SK-N-SH (cell line): ENCODE data around the gene EVPL. TPM values are rescaled to one million over a fixed set of nuclear protein-coding genes. Genes with fewer than 3 reads are reported as not detected.

Source experiments
- CTCF ChIA-PET: fragments of 300-600, 350-600 bp; formaldehyde crosslinking; extraction: SDS; loops from one replicate; lab custom pipeline; 2021; lab: Yijun Ruan, JAX
- POLR2A ChIA-PET: fragments of 350-600 bp; sonication (Branson Sonifier 250); formaldehyde crosslinking; extraction: SDS; loops from one replicate; lab custom pipeline; 2020; ENCODE audit warnings: antibody characterized with exemption, inconsistent platforms; lab: Yijun Ruan, JAX
- DNase-seq: peaks from one replicate; pipeline ENCODE4 v3.0.0; 2012
- H2AFZ ChIP-seq: fragments of 200-600 bp; sonication (generic); 2 replicates; pipeline ENCODE4 v1.8.1; 2016; ENCODE audit warnings: antibody characterized with exemption, mild to moderate bottlenecking, low read depth
- H3F3A ChIP-seq: fragments of 200-600 bp; sonication (generic); replicated peaks from 2 replicates; pipeline ENCODE3; 2016; ENCODE audit warnings: antibody characterized with exemption, mild to moderate bottlenecking; ENCODE audit not compliant: insufficient read depth
- H3K27ac ChIP-seq, 2 experiments: fragments of 200-500 bp in 1 of 2; fragments of 200-600 bp in 1 of 2; sonication (Bioruptor generic) in 1 of 2; sonication (generic), shearing (Covaris generic) in 1 of 2; 2 replicates each; pipeline versions ENCODE4 v1.5.1 to v1.6.1; 2014 to 2016; ENCODE audit warnings: low read depth in 2 of 2, inconsistent platforms in 1 of 2, low read length in 1 of 2, mild to moderate bottlenecking in 1 of 2, mixed read lengths in 1 of 2
- H3K27me3 ChIP-seq: fragments of 200-600 bp; sonication (generic), shearing (Covaris generic); 2 replicates; pipeline ENCODE4 v1.6.1; 2016; ENCODE audit warnings: mixed run types; ENCODE audit not compliant: insufficient read depth
- H3K36me3 ChIP-seq, 2 experiments: fragments of 200-500 bp in 1 of 2; fragments of 200-600 bp in 1 of 2; sonication (Bioruptor generic) in 1 of 2; sonication (generic) in 1 of 2; replicated peaks in 1 of 2; 2 replicates each; pipeline versions ENCODE3 to v1.5.1; 2014 to 2016; ENCODE audit warnings: low read length in 1 of 2, mild to moderate bottlenecking in 1 of 2; ENCODE audit not compliant: insufficient read depth in 2 of 2, control insufficient read depth in 1 of 2
- H3K4me1 ChIP-seq, 2 experiments: fragments of 200-500 bp in 1 of 2; fragments of 200-600 bp in 1 of 2; sonication (Bioruptor generic) in 1 of 2; sonication (generic), shearing (Covaris generic) in 1 of 2; 2 replicates each; pipeline versions ENCODE4 v1.5.1 to v1.6.1; 2014 to 2016; ENCODE audit warnings: low read depth in 1 of 2, low read length in 1 of 2, mixed run types in 1 of 2; ENCODE audit not compliant: insufficient read depth in 2 of 2, control insufficient read depth in 1 of 2
- H3K4me2 ChIP-seq: fragments of 200-600 bp; sonication (generic), shearing (Covaris generic); 2 replicates; pipeline ENCODE4 v1.6.1; 2017; ENCODE audit warnings: mixed run types
- H3K4me3 ChIP-seq, 2 experiments: fragments of 200-500 bp in 1 of 2; fragments of 200-600 bp in 1 of 2; sonication (Bioruptor generic) in 1 of 2; sonication (generic), shearing (Covaris generic) in 1 of 2; 2 replicates each; pipeline versions ENCODE4 v1.5.1 to v1.8.1; 2014 to 2016; ENCODE audit warnings: low read depth in 2 of 2, inconsistent platforms in 1 of 2, low read length in 1 of 2, mild to moderate bottlenecking in 1 of 2, mixed read lengths in 1 of 2, moderate library complexity in 1 of 2
- H3K79me2 ChIP-seq: fragments of 200-600 bp; sonication (generic); 2 replicates; pipeline ENCODE4 v1.8.1; 2017; ENCODE audit warnings: mild to moderate bottlenecking; ENCODE audit not compliant: insufficient read depth
- H3K9ac ChIP-seq: fragments of 200-600 bp; sonication (generic); 2 replicates; pipeline ENCODE4 v1.6.1; 2017; ENCODE audit warnings: mixed run types
- H3K9me2 ChIP-seq: fragments of 200-600 bp; sonication (generic); 2 replicates; pipeline ENCODE4 v1.6.1; 2017; ENCODE audit warnings: mixed run types
- H3K9me3 ChIP-seq: fragments of 200-600 bp; sonication (generic); 2 replicates; pipeline ENCODE4 v1.6.1; 2017; ENCODE audit warnings: mixed run types, mild to moderate bottlenecking, moderate library complexity
- H4K20me1 ChIP-seq: fragments of 200-600 bp; sonication (generic); 2 replicates; pipeline ENCODE4 v1.6.1; 2017; ENCODE audit warnings: mild to moderate bottlenecking, mixed run types; ENCODE audit not compliant: insufficient read depth
- CHD2 ChIP-seq: fragments of 150-350 bp; IDR thresholded peaks from 2 replicates; pipeline ENCODE4 v1.6.1; 2018; ENCODE audit warnings: low read length; ENCODE audit not compliant: partially characterized antibody
- CTCF ChIP-seq: fragments of 200-600 bp; sonication (generic); IDR thresholded peaks from 2 replicates; pipeline ENCODE4 v1.6.1; 2017; ENCODE audit warnings: antibody characterized with exemption, mild to moderate bottlenecking, moderate library complexity
- ELF1 ChIP-seq: IDR thresholded peaks from 2 replicates; pipeline ENCODE4 v1.4.0; 2012
- EP300 ChIP-seq, 2 experiments: IDR thresholded peaks; 2 replicates each; pipeline versions ENCODE4 v1.4.0 to v1.6.1; 2012; ENCODE audit warnings: borderline replicate concordance in 1 of 2, low read depth in 1 of 2, low read length in 1 of 2
- FOXJ3 ChIP-seq: sonication (generic); formaldehyde crosslinking; IDR thresholded peaks from 2 replicates; pipeline ENCODE4 v1.5.1; 2020; ENCODE audit warnings: mild to moderate bottlenecking, missing genetic modification reagents
- GABPA ChIP-seq: IDR thresholded peaks from 2 replicates; pipeline ENCODE4 v1.4.0; 2012; ENCODE audit warnings: low read depth, mild to moderate bottlenecking
- IRF3 ChIP-seq: fragments of 150-350 bp; IDR thresholded peaks from 2 replicates; pipeline ENCODE4 v1.6.1; 2016; ENCODE audit warnings: mild to moderate bottlenecking, low read depth, low read length
- JUND ChIP-seq: IDR thresholded peaks from 2 replicates; pipeline ENCODE4 v1.4.0; 2012
- MAX ChIP-seq: IDR thresholded peaks from 2 replicates; pipeline ENCODE4 v1.4.0; 2012; ENCODE audit warnings: low read depth
- MXI1 ChIP-seq: IDR thresholded peaks from 2 replicates; pipeline ENCODE4 v1.6.1; 2012; ENCODE audit warnings: mild to moderate bottlenecking, low read depth, low read length, improper control_type of control experiment
- NFIC ChIP-seq: IDR thresholded peaks from 2 replicates; pipeline ENCODE4 v1.4.0; 2012; ENCODE audit warnings: borderline replicate concordance
- NRF1 ChIP-seq: IDR thresholded peaks from 2 replicates; pipeline ENCODE4 v1.6.1; 2012; ENCODE audit warnings: low read depth, mild to moderate bottlenecking, low read length
- PBX3 ChIP-seq: IDR thresholded peaks from 2 replicates; pipeline ENCODE4; 2012
- POLR2AphosphoS5 ChIP-seq: IDR thresholded peaks from 2 replicates; pipeline ENCODE4 v1.6.1; 2012; ENCODE audit warnings: low read depth, low read length
- RAD21 ChIP-seq: IDR thresholded peaks from 2 replicates; pipeline ENCODE4 v1.6.1; 2012; ENCODE audit warnings: mild to moderate bottlenecking, low read length
- REST ChIP-seq: IDR thresholded peaks from 2 replicates; pipeline ENCODE4 v1.6.1; 2012; ENCODE audit warnings: mild to moderate bottlenecking, low read depth, low read length, moderate library complexity
- RXRA ChIP-seq: IDR thresholded peaks from 2 replicates; pipeline ENCODE4 v1.4.0; 2012; ENCODE audit warnings: low read depth, mild to moderate bottlenecking, borderline replicate concordance
- SIN3A ChIP-seq: IDR thresholded peaks from 2 replicates; pipeline ENCODE4 v1.6.1; 2012; ENCODE audit warnings: low read depth, mild to moderate bottlenecking, low read length, moderate library complexity, borderline replicate concordance
- TCF12 ChIP-seq: IDR thresholded peaks from 2 replicates; pipeline ENCODE4 v1.4.0; 2012
- USF1 ChIP-seq: IDR thresholded peaks from 2 replicates; pipeline ENCODE4 v1.4.0; 2012; ENCODE audit warnings: low read depth, borderline replicate concordance
- USF2 ChIP-seq: fragments of 150-350 bp; IDR thresholded peaks from 2 replicates; pipeline ENCODE4 v1.6.1; 2017; ENCODE audit warnings: antibody characterized with exemption, low read length, low read depth, borderline replicate concordance
- YY1 ChIP-seq: IDR thresholded peaks from 2 replicates; pipeline ENCODE4 v1.4.0; 2012; ENCODE audit warnings: low read depth, mild to moderate bottlenecking
- WGBS: methylation state at CpG from one replicate; pipeline ENCODE4 v1.1.6; 2017; ENCODE audit warnings: low lambda C conversion rate; 5-methylcytosine and 5-hydroxymethylcytosine counted together
- polyA plus RNA-seq, 3 experiments: library from polyadenylated mRNA; depleted of rRNA; stranded (reverse); fragments of >200 nt; gene quantifications; 2 replicates each; pipeline ENCODE4 v1.2.3, GENCODE V29; 2012

EVPL gene
- polyA plus RNA-seq, 1 of the 3 experiments (the other 2 are of a cell fraction), result 0.23 TPM

GRCh38 chr17:75978938-75979704 lies 48.0 kb downstream of the EVPL start, which contains the start of the genes ACOX1 and TEN1:
ACOX1 (minus strand) TSS chr17:75979166; CDS start chr17:75979073, 93 bp downstream.
TEN1 (plus strand) TSS chr17:75979240; CDS start chr17:75986193, 6,953 bp downstream.
- H3K27me3 ChIP-seq, result no peaks in the 10 kb centered on the region
- DNase-seq, result peak; percentile 97
- ChIA-PET POLR2A (interaction anchor here (0.6 to 1.7 kb wide), 7 partner anchors 10 to 106 kb away, joined by 3 to 6 read pairs (median 3); partner anchors contain the start of genes FBF1 and TRIM65), CTCF (interaction anchor here (0.8 to 1.8 kb wide), 12 partner anchors 9 to 406 kb away, joined by 3 to 6 read pairs (median 4); partner anchors contain the start of genes CDK3, MRPL38, TRIM47 and WBP2)
- no peaks in the 10 kb centered on the region for H3K9me3 ChIP-seq
- H3F3A ChIP-seq, result peaks cover 45% of the 10 kb centered on the region
- H3K4me1 ChIP-seq, result peaks cover 0 to 20% of the 10 kb centered on the region in 2 experiments; a peak in 3 of 4 replicates
- under 1% methylated on average over 48 of the region's 72 CpGs for WGBS
- peak within 1 kb of the TSS; percentile 68 to 87 for H3K4me3 ChIP-seq
- peak within 1 kb of the TSS; percentile 88 for H3K4me2 ChIP-seq
- peaks cover 2 to 22% of the 10 kb centered on the region in 2 experiments for H3K36me3 ChIP-seq
- no peaks in the 10 kb centered on the region for H3K9me2 ChIP-seq
- H3K79me2 ChIP-seq, result peaks cover 65% of the 10 kb centered on the region
- no peaks in the 10 kb centered on the region for H4K20me1 ChIP-seq
- H2AFZ ChIP-seq, result peak within 1 kb of the TSS; percentile 92
- H3K27ac ChIP-seq, result peak within 1 kb of the TSS; percentile 96 to 98
- peak within 1 kb of the TSS; percentile 93 for H3K9ac ChIP-seq
- peak; percentile 90 for TF ChIP-seq MXI1
- TF ChIP-seq POLR2AphosphoS5, result peak; percentile 98
- no peak for TF ChIP-seq IRF3
- peak; percentile 91 for TF ChIP-seq USF2
- TF ChIP-seq GABPA, result peak; percentile 79
- 0 out of 2 replicates have a peak, but pooled peaks have one; percentile 27 for TF ChIP-seq NFIC
- peak; percentile 92 for TF ChIP-seq SIN3A
- TF ChIP-seq CTCF, result peak; percentile 39; the same call in 1 of the 2 replicates
- TF ChIP-seq ELF1, result peak; percentile 99
- peak; percentile 100 for TF ChIP-seq USF1
- no peak for TF ChIP-seq RXRA
- no peak for TF ChIP-seq RAD21
- TF ChIP-seq NRF1, result peak; percentile 60
- TF ChIP-seq CHD2, result peak; percentile 55
- peak; percentile 37 to 43; a peak in 2 of 4 replicates for TF ChIP-seq EP300 (IDR thresholded peaks at IDR 0.05; ENCODE audit: borderline replicate concordance in 1 of 2, low read depth in 1 of 2, low read length in 1 of 2)
- TF ChIP-seq YY1, result peak; percentile 86; the same call in 1 of the 2 replicates
- TF ChIP-seq PBX3, result peak; percentile 99
- no peak for TF ChIP-seq JUND
- peak; percentile 93 for TF ChIP-seq MAX
- TF ChIP-seq FOXJ3 (CRISPR knock-in tag), result no peak; the same call in 1 of the 2 replicates
- TF ChIP-seq TCF12, result peak; percentile 21; the same call in 1 of the 2 replicates
- TF ChIP-seq REST, result peak; percentile 65
